Brain microvascular endothelial cell (primary cell): ENCODE results near the gene FAF2.

Source experiments
- DNase-seq: peaks from one replicate; pipeline ENCODE4 v3.0.0-alpha.2; 2020
- H3K27ac ChIP-seq: fragments of 250-450 bp; sonication (Bioruptor Pico); 2 replicates; pipeline ENCODE4 v1.5.1; 2020; ENCODE audit warnings: mild to moderate bottlenecking, moderate library complexity
- H3K27me3 ChIP-seq: fragments of 250-450 bp; sonication (Bioruptor Pico); replicated peaks from 2 replicates; pipeline ENCODE4 v1.5.1; 2020; ENCODE audit warnings: mild to moderate bottlenecking
- H3K36me3 ChIP-seq: fragments of 250-450 bp; sonication (Bioruptor Pico); replicated peaks from 2 replicates; pipeline ENCODE4 v1.5.1; 2020; ENCODE audit warnings: mild to moderate bottlenecking
- H3K4me3 ChIP-seq: 2 replicates; pipeline ENCODE4 v1.5.1; 2011; ENCODE audit warnings: low read depth, mild to moderate bottlenecking, control low read depth, low read length, moderate library complexity
- in situ Hi-C: cut with HindIII; loops from 2 replicates; pipeline ENCODE4 v1.10.0; 2017; ENCODE audit warnings: low sequenced_read_pairs, low pct_ligation_motif_present
- TF ChIP-seq, protein P1 (sequence below): IDR thresholded peaks from 2 replicates; pipeline ENCODE4 v1.5.1; 2011; ENCODE audit warnings: low read depth, mild to moderate bottlenecking, moderate library complexity, low read length, control low read depth, inconsistent platforms; ENCODE audit errors: missing control alignments

The FAF2 gene

GRCh38 chr5:176491901-176492300 lies 43.7 kb downstream of the FAF2 start:
- TF ChIP-seq, protein P1, sequence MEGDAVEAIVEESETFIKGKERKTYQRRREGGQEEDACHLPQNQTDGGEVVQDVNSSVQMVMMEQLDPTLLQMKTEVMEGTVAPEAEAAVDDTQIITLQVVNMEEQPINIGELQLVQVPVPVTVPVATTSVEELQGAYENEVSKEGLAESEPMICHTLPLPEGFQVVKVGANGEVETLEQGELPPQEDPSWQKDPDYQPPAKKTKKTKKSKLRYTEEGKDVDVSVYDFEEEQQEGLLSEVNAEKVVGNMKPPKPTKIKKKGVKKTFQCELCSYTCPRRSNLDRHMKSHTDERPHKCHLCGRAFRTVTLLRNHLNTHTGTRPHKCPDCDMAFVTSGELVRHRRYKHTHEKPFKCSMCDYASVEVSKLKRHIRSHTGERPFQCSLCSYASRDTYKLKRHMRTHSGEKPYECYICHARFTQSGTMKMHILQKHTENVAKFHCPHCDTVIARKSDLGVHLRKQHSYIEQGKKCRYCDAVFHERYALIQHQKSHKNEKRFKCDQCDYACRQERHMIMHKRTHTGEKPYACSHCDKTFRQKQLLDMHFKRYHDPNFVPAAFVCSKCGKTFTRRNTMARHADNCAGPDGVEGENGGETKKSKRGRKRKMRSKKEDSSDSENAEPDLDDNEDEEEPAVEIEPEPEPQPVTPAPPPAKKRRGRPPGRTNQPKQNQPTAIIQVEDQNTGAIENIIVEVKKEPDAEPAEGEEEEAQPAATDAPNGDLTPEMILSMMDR, result no peak
- Histone ChIP-seq H3K36me3 (peaks cover 64% of the 10 kb centered on the region), H3K4me3 (no peak overlapping the region), H3K27ac (no peak overlapping the region), H3K27me3 (no peaks in the 10 kb centered on the region)
- in situ Hi-C loops, result no loop called here
- DNase-seq, result no peak

GRCh38 chr5:176492431-176492830 lies 44.2 kb downstream of the FAF2 start:
- H3K36me3 ChIP-seq, result peaks cover 60% of the 10 kb centered on the region
- in situ Hi-C loops, result no loop called here
- no peak overlapping the region for H3K4me3 ChIP-seq
- DNase-seq, result peak; percentile 3
- no peak overlapping the region for H3K27ac ChIP-seq
- H3K27me3 ChIP-seq, result no peaks in the 10 kb centered on the region
- TF ChIP-seq, protein P1, result no peak

GRCh38 chr5:176497852-176498251 lies 49.7 kb downstream of the FAF2 start:
- H3K4me3 ChIP-seq, result no peak overlapping the region
- H3K36me3 ChIP-seq, result peaks cover 64% of the 10 kb centered on the region
- no peaks in the 10 kb centered on the region for H3K27me3 ChIP-seq
- TF ChIP-seq, protein P1, result no peak
- peak overlapping the region; percentile 26 for H3K27ac ChIP-seq
- in situ Hi-C loops, result no loop called here
- DNase-seq, result peak; percentile 26

GRCh38 chr5:176499273-176499672 lies 51.1 kb downstream of the FAF2 start:
- TF ChIP-seq, protein P1, result no peak
- no peak overlapping the region for H3K4me3 ChIP-seq
- no peak overlapping the region for H3K27ac ChIP-seq
- H3K36me3 ChIP-seq, result peaks cover 55% of the 10 kb centered on the region
- H3K27me3 ChIP-seq, result no peaks in the 10 kb centered on the region
- in situ Hi-C loops, result no loop called here
- no peak for DNase-seq

GRCh38 chr5:176500511-176500910 lies 52.3 kb downstream of the FAF2 start:
- no peak for DNase-seq
- in situ Hi-C loops, result no loop called here
- Histone ChIP-seq H3K4me3 (no peak overlapping the region), H3K27ac (no peak overlapping the region), H3K36me3 (peaks cover 47% of the 10 kb centered on the region), H3K27me3 (no peaks in the 10 kb centered on the region)
- TF ChIP-seq, protein P1, result no peak

DNA sequence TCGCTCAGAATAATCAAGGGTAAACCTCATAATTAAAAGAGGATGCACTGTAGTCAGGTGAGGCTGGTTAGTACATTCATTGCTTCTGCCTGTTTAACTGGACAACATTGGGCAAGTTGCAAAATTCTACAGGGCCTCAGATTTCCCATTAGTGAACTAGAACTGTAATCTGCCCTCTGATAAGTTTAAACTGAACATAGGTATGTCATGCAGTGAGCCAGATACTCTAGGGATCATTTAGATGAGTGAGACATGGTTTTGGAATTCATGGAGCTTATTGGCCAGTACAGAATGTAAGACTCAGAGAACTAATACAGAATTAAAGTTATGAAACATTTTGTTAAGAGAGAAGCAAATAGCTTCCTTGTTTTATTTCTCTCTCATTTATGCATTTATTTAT lies 53.1 kb downstream of the FAF2 start:
- Histone ChIP-seq H3K27me3 (no peaks in the 10 kb centered on the region), H3K36me3 (peaks cover 41% of the 10 kb centered on the region), H3K4me3 (no peak overlapping the region), H3K27ac (no peak overlapping the region)
- DNase-seq, result peak; percentile 26
- in situ Hi-C loops, result no loop called here
- TF ChIP-seq, protein P1, result no peak
